NCI-H2227 (cell line): ENCODE data around the gene KCNH8.
A peak's percentile ranks its signal among the peaks of the same experiment; 100 is the strongest.

Source experiments
- DNase-seq: peaks from one replicate; lab custom pipeline; 2025; ENCODE audit not compliant: unreplicated experiment; lab: John Stamatoyannopoulos, UW

The KCNH8 gene

GRCh38 chr3:19348941-19349564, 200.7 kb downstream of the KCNH8 start:
- peak; percentile 11 for DNase-seq

- no peak for DNase-seq
Observed at GRCh38 chr3:19357947-19358346, 209.6 kb downstream of the KCNH8 start.

- DNase-seq: no peak
Observed at GRCh38 chr3:19363071-19363470, 214.8 kb downstream of the KCNH8 start.

GRCh38 chr3:19364148-19364547, 215.8 kb downstream of the KCNH8 start:
- no peak for DNase-seq

- no peak for DNase-seq
Observed at GRCh38 chr3:19365471-19365870, 217.2 kb downstream of the KCNH8 start.

GRCh38 chr3:19384868-19385267, 236.6 kb downstream of the KCNH8 start:
- no peak for DNase-seq

GRCh38 chr3:19392150-19392549, 243.8 kb downstream of the KCNH8 start:
- DNase-seq: no peak

GRCh38 chr3:19394946-19395345, 246.6 kb downstream of the KCNH8 start:
- no peak for DNase-seq

- no peak for DNase-seq
Observed at GRCh38 chr3:19396726-19397125, 248.4 kb downstream of the KCNH8 start.

GRCh38 chr3:19399356-19399755, 251.0 kb downstream of the KCNH8 start:
- DNase-seq: no peak

GRCh38 chr3:19399836-19400235, 251.5 kb downstream of the KCNH8 start:
- no peak for DNase-seq

- DNase-seq: no peak
Observed at GRCh38 chr3:19420159-19420558, 271.8 kb downstream of the KCNH8 start.

- no peak for DNase-seq
Observed at GRCh38 chr3:19425825-19426224, 277.5 kb downstream of the KCNH8 start.

- DNase-seq: no peak
Observed at GRCh38 chr3:19427422-19428149, 279.3 kb downstream of the KCNH8 start.

- DNase-seq: no peak
Observed at GRCh38 chr3:19428729-19429128, 280.4 kb downstream of the KCNH8 start.

GRCh38 chr3:19432669-19433068, 284.4 kb downstream of the KCNH8 start:
- no peak for DNase-seq

- no peak for DNase-seq
Observed at GRCh38 chr3:19436746-19437145, 288.4 kb downstream of the KCNH8 start.

- DNase-seq: no peak
Observed at GRCh38 chr3:19439944-19440343, 291.6 kb downstream of the KCNH8 start.

- no peak for DNase-seq
Observed at GRCh38 chr3:19446138-19446537, 297.8 kb downstream of the KCNH8 start.

- no peak for DNase-seq
Observed at GRCh38 chr3:19446687-19447086, 298.4 kb downstream of the KCNH8 start.

GRCh38 chr3:19455546-19455945, 307.2 kb downstream of the KCNH8 start:
- DNase-seq: no peak

- DNase-seq: no peak
Observed at GRCh38 chr3:19456738-19457137, 308.4 kb downstream of the KCNH8 start.

GRCh38 chr3:19457449-19457848, 309.1 kb downstream of the KCNH8 start:
- DNase-seq: no peak
